Kidney tubule cell (primary cell): ENCODE measurements around the gene NADK2.
"Not testable (repeated sequence)": the region's sequence is repeated elsewhere in the genome, so short reads cannot be mapped to it uniquely, and the experiment has no call there.

ENCODE experiments used
- DNase-seq: peaks from one replicate; pipeline ENCODE4 v3.0.0-alpha.2; 2018; ENCODE audit warnings: low spot score

NADK2 gene

DNA sequence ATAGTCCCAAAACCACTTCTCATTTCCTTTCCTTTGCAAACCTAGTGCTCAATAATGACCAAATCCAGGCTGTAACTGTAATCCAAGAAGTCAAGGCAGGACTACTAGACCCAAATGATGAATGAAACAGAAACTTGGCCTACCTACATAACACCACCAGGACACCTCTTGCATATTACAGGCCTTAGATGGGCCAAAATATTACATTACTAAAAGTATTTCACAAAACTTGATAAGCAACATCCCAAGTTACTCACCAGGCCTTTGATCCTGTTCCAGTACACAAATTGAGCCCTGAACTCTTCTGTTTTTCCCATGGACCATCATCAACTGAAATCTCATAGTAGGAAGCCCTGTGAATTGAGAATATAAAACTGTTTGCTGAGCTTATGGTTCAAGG is 34.8 kb downstream of the NADK2 start:
- DNase-seq, result no peak

DNA sequence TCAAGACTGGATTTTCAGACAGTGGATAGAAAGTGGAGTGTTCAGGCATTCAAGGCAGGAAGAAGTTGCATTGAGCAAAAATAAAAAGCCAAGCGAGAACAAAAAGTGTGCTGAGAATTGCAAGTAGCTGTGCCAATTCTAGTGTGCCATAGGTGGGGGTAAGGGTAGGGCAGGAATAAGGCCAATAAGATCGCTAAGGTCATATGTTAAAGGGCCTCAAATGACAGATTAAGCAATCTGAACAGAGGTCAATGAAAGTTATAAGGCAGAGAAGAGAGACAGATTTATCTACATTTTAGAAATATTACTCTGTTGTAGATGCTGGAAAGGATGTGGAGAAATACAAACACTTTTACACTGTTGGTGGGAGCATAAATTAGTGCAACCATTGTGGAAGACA is 36.4 kb downstream of the NADK2 start:
- DNase-seq, result no peak

DNA sequence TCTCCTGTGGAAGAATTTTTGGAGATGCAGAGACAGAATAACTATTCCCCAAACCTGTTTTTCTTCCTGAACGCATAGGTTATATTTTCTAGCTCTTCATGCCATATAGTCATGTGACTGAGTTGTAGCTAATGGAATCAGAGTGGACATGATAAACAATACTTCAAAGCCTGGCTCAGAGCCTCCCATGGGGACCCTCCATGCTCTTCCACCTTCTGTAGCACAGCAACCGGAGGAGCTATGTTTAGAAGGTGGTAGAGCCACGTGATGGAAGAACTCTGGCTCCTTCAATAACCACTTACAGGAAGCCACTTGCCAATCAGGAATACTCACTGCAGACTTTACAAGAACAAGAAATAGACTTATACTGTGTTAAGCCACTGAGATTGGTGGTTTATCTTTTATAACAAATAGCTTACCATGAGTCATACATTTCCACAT is 39.2 kb downstream of the NADK2 start:
- no peak for DNase-seq

DNA sequence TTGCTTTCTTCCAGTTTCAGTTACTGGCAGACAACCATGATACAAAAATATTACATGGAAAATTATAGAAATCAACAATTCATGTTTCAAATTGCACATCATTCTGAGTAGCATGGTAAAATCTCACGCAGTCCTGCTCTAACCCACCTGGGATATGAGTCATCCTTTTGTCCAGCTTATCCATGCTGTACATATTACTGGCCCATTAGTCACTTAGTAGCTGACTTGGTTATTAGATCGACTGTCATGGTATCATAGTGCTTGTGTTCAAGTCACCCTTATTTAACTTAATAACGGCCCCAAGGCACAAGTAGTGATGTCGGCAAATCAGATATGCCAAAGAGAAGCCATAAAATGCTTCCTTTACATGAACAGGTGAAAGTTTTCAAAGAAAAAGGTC is 41.2 kb downstream of the NADK2 start:
- peak; percentile 64 for DNase-seq

DNA sequence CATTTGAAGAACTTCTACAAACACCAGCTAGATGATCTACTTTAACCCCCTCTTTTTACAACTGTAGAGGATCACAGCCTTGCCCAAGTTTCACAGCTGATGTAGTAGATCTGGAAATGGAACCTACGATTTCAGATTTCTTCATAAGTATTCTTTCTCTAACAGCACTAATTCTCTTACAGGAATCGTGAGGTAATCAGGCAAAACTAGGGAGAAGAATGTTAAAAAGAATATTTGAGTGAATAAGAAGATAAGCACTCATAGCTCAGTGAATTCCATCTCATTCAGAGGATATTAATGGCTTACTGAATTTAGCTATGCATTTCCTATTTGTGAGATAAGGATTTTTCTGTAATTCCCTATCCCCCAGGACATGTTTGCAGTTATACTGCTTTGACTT is 42.1 kb downstream of the NADK2 start:
- no peak for DNase-seq

DNA sequence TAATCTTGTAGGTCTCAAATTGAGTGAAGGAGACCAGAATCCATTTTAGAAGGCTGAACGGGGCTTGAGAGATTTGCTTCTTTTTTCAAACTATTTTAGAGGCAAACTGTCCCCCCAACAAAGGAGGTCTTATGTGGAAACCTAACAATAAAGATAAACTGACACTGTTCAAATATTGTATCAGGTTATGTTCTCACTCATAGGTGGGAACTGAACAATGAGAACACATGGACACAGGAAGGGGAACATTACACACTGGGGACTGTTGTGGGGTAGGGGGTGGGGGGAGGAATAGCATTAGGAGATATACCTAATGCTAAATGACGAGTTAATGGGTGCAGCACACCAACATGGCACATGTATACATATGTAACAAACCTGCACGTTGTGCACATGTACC is 42.9 kb downstream of the NADK2 start:
- not testable (repeated sequence) for DNase-seq

DNA sequence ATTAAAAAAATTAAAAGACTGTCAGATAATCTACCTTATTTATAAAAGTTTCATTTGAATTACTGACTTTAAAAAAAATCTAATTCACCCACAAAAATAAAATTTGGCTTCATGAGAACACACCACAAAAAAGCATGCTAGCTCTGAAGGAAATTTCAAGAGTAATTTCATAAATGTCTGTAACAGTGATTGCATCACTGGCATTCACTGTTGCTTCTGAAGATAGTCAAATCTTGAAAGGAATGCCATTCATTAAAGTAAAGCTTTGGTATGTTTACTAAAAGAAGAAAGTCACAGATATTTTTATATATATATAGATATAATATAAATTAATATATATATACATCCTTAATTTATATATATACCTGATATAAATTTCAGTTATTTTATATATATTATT is 43.4 kb downstream of the NADK2 start:
- DNase-seq, result no peak

DNA sequence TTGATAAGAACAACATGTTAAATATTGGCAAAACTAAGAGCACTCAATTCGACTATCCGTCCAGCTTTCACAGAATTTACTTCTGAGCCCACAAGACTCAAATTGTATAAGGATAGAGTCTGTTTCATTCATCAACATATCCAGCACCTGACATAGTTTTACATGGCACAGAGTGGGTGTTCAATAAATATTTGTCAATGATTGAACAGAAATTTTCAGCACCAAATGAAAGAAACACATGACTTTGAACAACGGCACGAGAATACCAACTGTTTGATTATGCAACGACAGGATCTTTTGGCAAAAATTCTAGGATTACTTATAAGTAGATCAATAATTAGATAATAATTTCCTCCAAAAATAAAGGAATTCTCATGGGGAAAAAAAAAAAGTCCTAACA is 48.0 kb downstream of the NADK2 start:
- DNase-seq, result no peak

DNA sequence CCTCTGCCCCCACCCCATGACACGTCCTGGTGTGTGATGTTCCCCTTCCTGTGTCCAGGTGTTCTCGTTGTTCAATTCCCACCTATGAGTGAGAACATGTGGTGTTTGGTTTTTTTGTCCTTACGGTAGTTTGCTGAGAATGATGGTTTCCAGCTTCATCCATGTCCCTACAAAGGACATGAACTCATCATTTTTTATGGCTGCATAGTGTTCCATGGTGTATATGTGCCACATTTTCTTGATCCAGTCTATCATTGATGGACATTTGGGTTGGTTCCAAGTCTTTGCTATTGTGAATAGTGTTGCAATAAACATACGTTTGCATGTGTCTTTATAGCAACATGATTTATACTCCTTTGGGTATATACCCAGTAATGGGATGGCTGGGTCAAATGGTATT is 57.3 kb downstream of the NADK2 start:
- not testable (repeated sequence) for DNase-seq

DNA sequence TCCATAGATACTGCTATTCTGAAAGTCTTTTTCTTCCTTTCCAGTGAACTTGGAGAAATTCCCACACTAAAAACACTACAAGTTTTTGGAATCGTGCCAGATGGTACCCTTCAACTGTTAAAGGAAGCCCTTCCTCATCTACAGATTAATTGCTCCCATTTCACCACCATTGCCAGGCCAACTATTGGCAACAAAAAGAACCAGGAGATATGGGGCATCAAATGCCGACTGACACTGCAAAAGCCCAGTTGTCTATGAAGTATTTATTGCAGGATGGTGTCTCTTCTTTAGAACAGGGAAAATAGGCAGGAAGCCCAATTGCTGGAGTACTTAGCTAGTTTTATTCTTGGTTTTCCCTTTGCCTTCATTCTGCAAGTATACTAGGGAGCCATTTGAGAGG is 60.0 kb downstream of the NADK2 start:
- DNase-seq, result no peak

DNA sequence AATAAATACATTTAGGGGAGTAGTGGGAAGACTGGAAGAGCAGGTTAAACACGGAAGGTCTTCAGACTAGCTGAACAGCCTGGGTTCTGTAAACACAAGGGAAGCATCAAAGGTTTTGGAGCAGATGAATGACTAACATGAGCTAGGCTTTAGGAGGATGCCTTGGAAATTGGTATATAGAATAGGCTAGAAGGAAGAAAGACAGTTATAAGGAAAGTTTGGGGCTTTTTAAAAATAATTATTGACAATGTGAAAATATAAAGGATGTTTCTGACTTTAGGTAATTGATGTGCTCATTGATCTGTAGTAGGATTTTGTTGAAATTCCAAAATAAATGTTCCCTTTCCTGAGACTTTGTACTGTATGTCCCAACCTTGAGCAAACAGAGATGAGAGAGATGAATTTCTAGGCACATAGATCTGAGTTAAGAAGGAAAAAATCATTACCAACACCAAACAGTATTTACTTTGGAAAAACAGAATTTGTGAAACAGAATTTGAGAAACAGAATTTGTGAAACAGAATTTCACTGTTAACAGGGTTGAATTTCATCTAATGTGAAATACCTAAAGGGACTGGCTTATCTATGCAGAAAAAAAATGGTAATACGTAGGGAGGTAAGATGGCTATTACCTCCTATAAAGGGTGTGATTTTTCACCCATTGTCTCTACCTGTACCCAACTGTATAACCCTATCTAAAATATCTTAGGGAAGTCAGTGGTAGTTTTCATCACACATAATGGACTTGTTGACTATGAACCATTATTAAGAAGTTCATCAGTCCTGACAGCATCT is 61.0 kb downstream of the NADK2 start:
- DNase-seq, result no peak

DNA sequence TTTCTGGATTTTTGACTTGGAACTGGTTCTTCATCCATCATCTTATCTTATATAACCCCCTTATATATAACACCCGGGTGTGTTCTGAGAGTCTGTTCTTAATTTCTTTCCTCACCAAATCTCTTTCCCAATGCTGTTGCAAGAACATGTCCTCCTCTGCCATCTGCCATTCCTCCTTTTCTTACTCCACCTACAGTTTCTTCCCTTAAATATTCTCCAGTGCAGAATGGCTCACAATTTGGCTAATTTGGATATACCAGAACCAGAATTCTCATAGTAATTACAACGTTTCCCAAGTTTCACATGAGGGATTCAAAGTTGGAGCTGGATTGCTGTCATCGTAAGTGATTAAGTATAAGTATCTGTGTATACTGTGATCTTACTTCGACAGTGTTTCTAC is 61.8 kb downstream of the NADK2 start:
- DNase-seq, result no peak

DNA sequence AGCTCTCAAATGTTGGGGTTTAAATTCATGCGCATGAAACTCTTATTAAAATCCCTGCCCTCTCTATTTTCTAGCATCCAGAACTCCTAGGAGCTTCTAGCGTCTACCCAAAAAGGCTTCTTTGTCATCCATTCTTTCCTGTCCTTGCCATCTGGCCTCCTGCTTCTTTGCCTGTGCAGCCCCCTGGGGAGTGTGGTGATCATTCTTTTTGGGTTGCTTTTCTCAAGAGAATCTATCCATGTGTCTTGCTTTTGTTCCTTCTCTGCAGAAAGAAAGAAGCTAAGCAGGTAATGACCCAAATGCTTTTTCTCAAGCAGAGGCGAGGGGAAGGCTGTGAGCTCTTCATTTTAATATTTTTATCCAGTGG is 63.2 kb downstream of the NADK2 start:
- DNase-seq, result no peak

DNA sequence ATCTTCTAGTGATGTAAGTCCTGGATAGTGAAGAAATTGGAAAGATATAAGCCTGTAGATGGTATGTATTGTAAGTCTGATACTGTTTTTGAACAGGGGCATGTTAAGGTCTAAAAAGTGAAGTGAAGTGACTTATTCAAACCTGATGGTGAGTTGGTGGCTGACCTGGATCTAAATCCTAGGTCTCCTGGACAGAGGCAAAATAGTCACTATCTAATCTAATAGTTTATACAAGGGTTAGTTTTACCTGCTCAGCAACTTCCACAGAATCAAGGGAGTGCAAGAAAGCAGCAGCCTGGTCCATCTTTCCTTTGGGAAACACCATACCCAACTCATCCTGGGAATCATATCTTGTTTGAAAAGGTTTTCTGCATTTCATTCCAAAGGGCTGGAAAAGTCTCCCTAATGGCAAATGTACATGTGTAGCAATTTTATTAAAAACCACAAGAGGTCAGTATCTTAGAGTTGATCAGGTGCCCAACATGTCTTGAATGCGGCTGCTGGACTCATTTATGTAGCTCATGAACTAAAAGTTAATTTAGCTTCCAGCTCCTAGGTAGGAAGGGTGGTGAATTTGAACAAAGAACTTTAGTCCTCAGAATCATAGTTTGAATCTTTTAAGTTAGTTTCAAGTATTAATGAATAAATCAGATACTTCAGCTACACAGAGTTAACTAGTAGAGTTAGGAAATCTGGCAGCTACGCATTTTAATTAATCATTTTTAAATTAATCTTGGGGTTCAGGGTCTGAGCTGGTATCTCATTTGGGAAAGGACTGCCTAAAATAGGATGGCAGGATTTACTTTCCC is 63.8 kb downstream of the NADK2 start:
- DNase-seq, result peak; percentile 57

DNA sequence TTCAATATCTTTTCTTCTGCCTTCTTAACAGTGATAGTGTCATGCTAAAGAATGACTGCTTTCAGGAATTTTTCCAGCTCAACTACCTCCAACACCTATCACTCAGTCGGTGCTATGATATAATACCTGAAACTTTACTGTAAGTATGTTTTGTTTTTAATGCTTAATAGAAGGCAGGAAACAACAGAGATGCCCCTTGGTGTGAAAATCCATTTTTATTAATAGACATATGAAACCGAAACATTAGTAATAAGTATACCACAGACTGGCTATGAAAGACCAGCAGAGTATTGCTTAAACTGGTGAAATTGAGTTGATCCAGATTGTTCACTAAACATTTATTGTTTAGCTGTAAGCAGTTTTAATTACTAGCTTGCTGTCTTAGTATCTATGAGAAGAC is 64.6 kb downstream of the NADK2 start:
- DNase-seq, result no peak

DNA sequence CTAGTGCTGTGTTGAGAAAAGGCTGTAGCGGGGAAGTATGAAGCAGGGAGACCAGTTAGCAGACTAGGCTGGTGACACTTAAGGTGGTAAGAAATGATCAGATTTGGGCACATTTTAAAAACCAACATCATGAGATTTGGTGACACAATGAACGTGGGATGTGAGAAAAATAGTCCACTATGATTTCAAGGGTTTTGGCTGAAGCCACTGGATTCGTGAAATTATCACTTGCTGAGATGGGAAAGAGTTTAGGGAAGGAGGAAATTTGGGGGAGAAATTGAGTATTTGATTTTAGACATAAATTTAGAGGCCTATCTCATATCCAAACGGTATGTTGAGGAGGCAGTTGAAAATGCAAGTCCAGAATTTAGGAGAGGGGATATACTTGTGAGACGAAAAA is 66.7 kb downstream of the NADK2 start:
- no peak for DNase-seq

DNA sequence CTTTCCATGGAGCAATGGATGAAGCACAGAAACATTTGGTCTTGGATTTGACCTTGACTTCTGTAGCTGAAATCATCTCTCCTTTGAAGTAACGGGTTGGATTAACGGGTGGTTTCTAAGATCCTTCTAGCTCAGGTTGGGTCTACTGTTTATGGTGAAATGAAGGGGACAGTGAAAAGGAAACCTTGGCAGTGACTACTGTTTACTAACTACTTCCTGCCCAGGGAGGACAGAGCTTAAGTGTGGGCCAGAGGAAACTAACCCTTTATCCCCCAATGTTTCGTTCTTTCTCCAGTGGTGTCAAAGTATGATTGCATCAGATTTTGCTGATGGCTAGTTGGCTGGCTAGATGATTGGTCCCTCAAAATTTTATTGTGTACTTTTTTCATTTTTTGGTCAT is 67.6 kb downstream of the NADK2 start:
- DNase-seq, result no peak

DNA sequence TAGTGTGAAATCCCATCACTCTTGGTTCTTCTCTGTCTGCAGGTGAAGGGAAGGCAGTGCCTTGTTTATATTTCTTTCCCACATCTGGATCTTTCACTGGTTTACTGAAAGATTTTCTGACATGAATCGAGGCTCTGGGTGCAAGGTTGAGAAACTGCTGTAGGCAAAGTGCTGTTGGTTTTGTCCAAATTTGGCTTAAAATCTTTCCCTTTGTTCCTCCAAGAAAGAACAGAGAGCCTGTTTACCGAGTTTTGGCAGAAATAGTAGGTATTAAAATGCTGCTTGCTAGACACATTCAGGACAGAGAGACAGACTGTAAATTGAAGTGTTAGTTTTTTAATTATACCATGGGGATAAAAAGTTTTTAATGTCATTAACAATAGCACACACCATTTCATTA is 68.3 kb downstream of the NADK2 start:
- no peak for DNase-seq

DNA sequence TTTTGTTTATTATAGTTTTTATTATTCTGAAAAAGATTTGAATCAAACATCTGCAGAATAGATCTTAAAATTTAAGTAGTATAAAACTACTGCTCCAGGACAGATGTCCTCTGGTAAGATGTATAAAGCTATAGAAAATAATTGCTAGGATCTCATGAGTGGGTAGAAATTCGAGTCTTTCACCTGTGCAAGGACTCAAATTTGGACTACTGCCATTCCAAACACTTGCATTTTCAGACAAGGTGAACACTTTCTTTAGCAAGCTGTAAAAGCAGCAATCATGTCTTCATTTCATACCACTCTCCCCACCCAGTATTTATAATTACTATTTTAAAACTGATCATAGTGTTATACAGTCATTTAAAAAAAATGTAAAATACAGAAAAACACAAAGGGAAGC is 69.1 kb downstream of the NADK2 start:
- no peak for DNase-seq

DNA sequence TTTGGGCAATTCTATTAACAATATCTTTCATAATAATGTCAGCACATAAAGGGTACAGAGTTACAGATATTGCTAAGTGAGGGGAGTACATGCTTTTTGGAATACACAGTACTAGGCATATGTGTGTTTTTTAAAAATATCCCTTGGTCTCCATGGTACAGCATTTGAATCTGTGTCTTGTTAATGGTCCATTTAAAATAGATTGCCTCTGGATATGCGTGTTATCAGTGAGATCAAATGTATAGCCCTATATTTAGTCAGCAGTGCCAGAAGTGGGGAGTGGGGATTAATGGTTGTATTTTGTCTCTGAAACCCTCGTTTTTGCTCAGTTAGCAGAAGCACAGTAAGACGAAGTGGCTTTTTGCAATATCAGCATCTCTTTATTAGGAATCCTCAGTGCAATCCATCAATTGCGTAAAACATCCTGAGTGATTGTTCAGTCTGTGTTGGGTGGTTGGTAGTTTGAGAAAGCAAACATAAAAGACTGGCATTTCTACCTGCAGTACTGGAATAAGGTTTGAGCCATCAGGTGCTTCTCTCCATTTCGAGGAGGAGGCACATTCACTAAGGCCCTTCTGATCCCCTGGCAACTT is 70.8 kb downstream of the NADK2 start:
- no peak for DNase-seq

DNA sequence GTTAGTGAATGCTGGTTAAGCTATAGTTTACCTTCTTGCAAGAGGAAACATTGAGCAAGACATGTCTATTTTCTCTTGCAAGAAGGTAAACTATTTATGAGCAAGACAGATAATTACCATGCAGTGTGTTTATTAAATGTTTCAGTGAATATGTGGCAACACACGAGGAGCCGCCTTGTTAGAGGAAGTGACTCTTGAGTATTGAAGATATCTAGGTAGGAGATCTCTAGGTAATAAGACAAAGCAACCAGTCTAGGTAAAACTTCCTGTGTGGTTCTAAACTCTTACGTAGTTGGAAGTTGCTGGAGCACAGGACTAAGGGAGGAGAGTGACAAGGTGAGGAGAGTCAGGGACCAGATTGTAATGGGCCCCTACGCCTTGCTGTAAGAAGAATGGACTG is 73.0 kb downstream of the NADK2 start:
- no peak for DNase-seq

DNA sequence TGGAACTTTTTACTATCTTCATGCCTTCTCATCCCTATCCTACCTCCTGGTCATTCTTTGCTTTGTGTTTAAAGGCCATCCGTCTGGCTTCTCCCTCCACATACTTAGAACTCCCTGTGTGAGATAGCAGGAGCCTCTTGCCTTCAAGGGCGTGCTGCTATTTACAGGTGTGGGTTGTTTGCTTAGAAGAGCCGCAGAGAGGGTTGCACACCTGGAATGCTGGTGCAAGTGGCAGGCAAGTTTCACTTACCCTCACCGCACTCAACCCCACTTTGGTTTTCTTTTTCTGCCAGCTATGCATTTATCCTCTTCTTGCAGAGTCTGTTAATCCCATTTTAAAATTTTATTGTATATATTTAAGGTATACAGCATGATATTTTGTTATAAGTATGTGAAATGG is 77.3 kb downstream of the NADK2 start:
- no peak for DNase-seq

DNA sequence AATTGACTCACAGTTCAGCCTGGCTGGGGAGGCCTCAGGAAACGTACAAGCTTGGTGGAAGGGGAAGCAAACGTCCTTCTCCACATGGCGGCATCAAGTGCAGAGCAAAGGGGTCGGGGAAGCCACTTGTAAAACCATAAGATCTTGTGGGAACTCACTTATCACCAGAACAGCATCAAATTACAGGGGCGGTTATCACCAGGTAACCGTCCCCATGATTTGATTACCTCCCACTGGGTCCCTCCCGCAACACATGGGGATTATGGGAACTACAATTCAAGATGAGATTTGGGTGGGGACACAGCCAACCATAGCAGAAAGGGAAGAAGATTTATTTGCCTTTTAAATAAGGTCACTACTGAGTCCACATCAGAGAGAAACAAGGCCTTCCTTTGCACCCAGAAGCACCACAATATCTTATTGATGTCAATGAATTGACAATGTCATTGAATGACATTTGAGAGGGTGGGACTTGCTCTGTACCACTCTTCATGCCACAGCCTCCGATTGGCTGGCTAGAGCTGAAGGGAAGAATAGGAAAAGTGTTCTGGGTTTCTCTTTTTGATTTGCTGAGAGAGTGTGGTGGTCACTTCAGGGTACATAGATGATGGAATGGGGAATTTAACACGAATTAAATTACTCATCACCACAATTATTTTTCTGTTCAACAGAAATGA is 78.8 kb downstream of the NADK2 start:
- DNase-seq, result no peak
